ENCODE measurements around the gene PABPC3. TPM values are rescaled to one million over a fixed set of nuclear protein-coding genes. Genes with fewer than 3 reads are reported as not detected.

PABPC3 gene
- total RNA-seq, 2 donors from 2014 or later: 0.20 to 0.29 TPM

- H3K9me3 Mint-ChIP-seq: peaks cover 0 to 5% of the 10 kb centered on the region in 2 donors
- no peak for DNase-seq (ENCODE audit: low spot score in 2 of 2)
- H3K36me3 Mint-ChIP-seq: no peaks in the 10 kb centered on the region
- ATAC-seq: no peak
- no peak overlapping the region for H3K27ac Mint-ChIP-seq
Measured at GRCh38 chr13:25137788-25138115, 41.8 kb downstream of the PABPC3 start.

- H3K27ac Mint-ChIP-seq: no peak overlapping the region
- DNase-seq (ENCODE audit: low spot score in 2 of 2): no peak
- no peaks in the 10 kb centered on the region for H3K36me3 Mint-ChIP-seq
- no peaks in the 10 kb centered on the region for H3K9me3 Mint-ChIP-seq
- no peak for ATAC-seq
Measured at GRCh38 chr13:25141042-25141441, 45.1 kb downstream of the PABPC3 start.

GRCh38 chr13:25143706-25144105 is 47.8 kb downstream of the PABPC3 start:
- ATAC-seq (no peak), DNase-seq (ENCODE audit: low spot score in 2 of 2) (no peak)
- Mint-ChIP-seq H3K36me3 (no peaks in the 10 kb centered on the region), H3K27ac (no peak overlapping the region), H3K9me3 (peaks cover 0 to 3% of the 10 kb centered on the region in 2 donors)

- DNase-seq (ENCODE audit: low spot score in 2 of 2): no peak
- H3K27ac Mint-ChIP-seq: no peak overlapping the region
- H3K36me3 Mint-ChIP-seq: no peaks in the 10 kb centered on the region
- H3K9me3 Mint-ChIP-seq: peaks cover 0 to 3% of the 10 kb centered on the region in 2 donors
- ATAC-seq: peak in 1 of 2 donors; percentile 44
Measured at GRCh38 chr13:25147638-25148401, 51.9 kb downstream of the PABPC3 start.

GRCh38 chr13:25148402-25148771 is 52.5 kb downstream of the PABPC3 start:
- ATAC-seq (no peak), DNase-seq (ENCODE audit: low spot score in 2 of 2) (no peak)
- Mint-ChIP-seq H3K9me3 (peaks cover 0 to 3% of the 10 kb centered on the region in 2 donors), H3K36me3 (no peaks in the 10 kb centered on the region), H3K27ac (no peak overlapping the region)

Other genes with a start within 250 kb of the PABPC3 start
- not detected for gene AMER2, start 76.2 kb downstream of the PABPC3 start, total RNA-seq
- 1 to 10 TPM; 4.8 to 10.0 TPM for gene MTMR6, start 191.4 kb downstream of the PABPC3 start, total RNA-seq
- gene NUP58, start 205.5 kb downstream of the PABPC3 start, total RNA-seq: 100 to 1,000 TPM in 1 of 2 donors, 10 to 100 TPM in 1; 98.7 to 138 TPM

Data from activated naive CD4-positive, alpha-beta T cell treated with anti-CD3 and anti-CD28 coated beads, Interleukin-2, amount 50 U/mL, for 72 hours (primary cell).